ENCODE data around the gene TPK1.

DNA sequence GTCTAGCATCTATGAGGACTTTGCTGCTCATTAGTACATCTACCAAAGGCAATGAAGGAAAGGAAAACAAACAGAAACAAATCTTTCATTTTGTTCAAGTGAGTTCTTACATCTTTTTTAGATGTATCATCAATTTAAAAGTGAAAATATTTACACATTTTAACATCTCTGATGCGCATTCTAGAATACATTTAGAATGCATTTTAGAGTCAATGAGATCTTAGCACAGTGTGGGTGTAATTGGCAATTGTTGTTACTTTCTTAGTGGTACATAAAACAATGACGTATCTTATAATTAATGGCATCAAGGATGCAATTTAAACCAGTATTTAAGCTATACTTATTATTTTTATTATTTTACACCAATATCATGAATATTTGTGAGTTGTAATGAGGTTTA lies 51.4 kb downstream of the TPK1 start:
- TF ChIP-seq EP300 (IDR thresholded peaks at IDR 0.05) (no peak), CTCF (IDR thresholded peaks at IDR 0.05) (no peak), POLR2A (IDR thresholded peaks at IDR 0.05) (no peak)

All from upper lobe of left lung (tissue), 4 donors.